K562 (cell line): Measurements from ENCODE around the gene RAMAC. TPM values are rescaled to one million over a fixed set of nuclear protein-coding genes. Genes with fewer than 3 reads are reported as not detected.
A peak's percentile ranks its signal among the peaks of the same experiment; 100 is the strongest.

Source experiments
- ATAC-seq: fragments of 200-7000 bp; cut with Tn5 transposase; 3 replicates; pipeline ENCODE4 v1.9.1; 2020; ENCODE audit warnings: moderate library complexity
- Bru-seq: library from RNA; stranded (reverse); fragments of 400-500 nt; gene quantifications from one replicate; lab custom pipeline; 2021; lab: Mats Ljungman, UMichigan
- BruChase-seq, 2 experiments: library from RNA; stranded (reverse); fragments of 400-500 nt; gene quantifications; one replicate each; lab custom pipeline; 2021; lab: Mats Ljungman, UMichigan
- BruUV-seq: library from RNA; stranded (reverse); fragments of 400-500 nt; replicated peaks from 2 replicates; lab custom pipeline; 2021; lab: Mats Ljungman, UMichigan
- CTCF ChIA-PET: fragments of 300-600 bp; formaldehyde crosslinking; extraction: SDS; loops from one replicate; lab custom pipeline; 2021; ENCODE audit warnings: low intra/inter-chr PET ratio; lab: Yijun Ruan, JAX
- POLR2A ChIA-PET: fragments of 300-600, 350-650 bp; sonication (Branson Sonifier 250); formaldehyde crosslinking; extraction: SDS; loops from one replicate; lab custom pipeline; 2021; ENCODE audit warnings: antibody characterized with exemption, inconsistent platforms; lab: Yijun Ruan, JAX
- DNase-seq, 4 experiments: peaks; one replicate each; pipeline versions ENCODE4 v3.0.0 to v3.0.0-alpha.2; 2011 to 2018; ENCODE audit warnings: low spot score in 3 of 4, mixed read lengths in 3 of 4; ENCODE audit errors: extremely low read depth in 1 of 4
- FAIRE-seq: peaks from 2 replicates; lab custom pipeline; 2011; peaks lifted over from hg19 to GRCh38; lab: Jason Lieb, UNC
- H2AFZ ChIP-seq: 2 replicates; pipeline ENCODE4 v1.6.0; 2011; ENCODE audit warnings: low read depth, low read length, control low read depth, inconsistent platforms
- H3K27ac ChIP-seq: fragments of 200-600 bp; 3 replicates; pipeline ENCODE4 v1.8.0; 2011; ENCODE audit warnings: low read depth, mild to moderate bottlenecking, control low read depth, inconsistent platforms, low read length, moderate library complexity, mixed read lengths; ENCODE audit errors: extremely low read depth
- H3K27me3 ChIP-seq, 2 experiments: fragments of 300-600 bp in 1 of 2; 2 replicates in 1 of 2; 3 replicates in 1 of 2; pipeline versions ENCODE4 v1.6.0 to v1.8.0; 2011; ENCODE audit warnings: inconsistent platforms in 2 of 2, low read length in 2 of 2, mild to moderate bottlenecking in 1 of 2, mixed read lengths in 1 of 2, moderate library complexity in 1 of 2; ENCODE audit not compliant: control insufficient read depth in 2 of 2, insufficient read depth in 2 of 2
- H3K36me3 ChIP-seq: fragments of 300-600 bp; 3 replicates; pipeline ENCODE4 v1.8.0; 2011; ENCODE audit warnings: mild to moderate bottlenecking, low read length, inconsistent platforms; ENCODE audit not compliant: control insufficient read depth, insufficient read depth
- H3K4me1 ChIP-seq, 2 experiments: fragments of 200-600 bp in 1 of 2; replicated peaks in 1 of 2; 2 replicates in 1 of 2; 3 replicates in 1 of 2; pipeline versions ENCODE4 v1.5.1 to v1.8.0; 2011; ENCODE audit warnings: inconsistent platforms in 2 of 2, low read length in 2 of 2, mild to moderate bottlenecking in 1 of 2, mixed read lengths in 1 of 2, moderate library complexity in 1 of 2; ENCODE audit not compliant: control insufficient read depth in 2 of 2, insufficient read depth in 2 of 2
- H3K4me2 ChIP-seq: 2 replicates; pipeline ENCODE4 v1.6.1; 2011; ENCODE audit warnings: low read length, control low read depth, inconsistent platforms, mixed read lengths; ENCODE audit not compliant: insufficient read depth
- H3K4me3 ChIP-seq: fragments of 200-600 bp; sonication (generic), shearing (Covaris generic); 2 replicates; pipeline ENCODE4 v1.5.1; 2016; ENCODE audit warnings: control low read depth, inconsistent platforms
- H3K79me2 ChIP-seq: fragments of 200-600 bp; 3 replicates; pipeline ENCODE4 v1.8.0; 2011; ENCODE audit warnings: low read length, inconsistent platforms; ENCODE audit not compliant: control insufficient read depth, insufficient read depth
- H3K9ac ChIP-seq, 2 experiments: 2 replicates each; pipeline versions ENCODE4 v1.6.0 to v1.6.1; 2011; ENCODE audit warnings: low read depth in 2 of 2, low read length in 2 of 2, control low read depth in 1 of 2, inconsistent platforms in 1 of 2, mild to moderate bottlenecking in 1 of 2, mixed read lengths in 1 of 2; ENCODE audit not compliant: insufficient read depth in 1 of 2
- H3K9me1 ChIP-seq: one replicate; pipeline ENCODE4 v1.6.0; 2011; ENCODE audit warnings: inconsistent platforms, mild to moderate bottlenecking, low read length, moderate library complexity; ENCODE audit not compliant: control insufficient read depth, insufficient read depth
- H3K9me3 ChIP-seq: replicated peaks from 2 replicates; pipeline ENCODE4 v1.5.1; 2011; ENCODE audit warnings: low read depth, low read length, inconsistent platforms; ENCODE audit not compliant: control insufficient read depth, insufficient read depth
- H4K20me1 ChIP-seq: replicated peaks from 2 replicates; pipeline ENCODE4 v1.6.1; 2011; ENCODE audit warnings: low read length, inconsistent platforms, mixed read lengths; ENCODE audit not compliant: control insufficient read depth, insufficient read depth
- ID3 ChIP-seq, 2 experiments: fragments of 250-450 bp in 1 of 2; fragments of 450-650 bp in 1 of 2; sonication (Bioruptor Pico) in 1 of 2; IDR thresholded peaks; 2 replicates each; pipeline versions ENCODE4 v1.6.1 to v1.8.0; 2016 to 2021; ENCODE audit warnings: mild to moderate bottlenecking in 2 of 2, moderate library complexity in 2 of 2, missing compliant biosample characterization in 1 of 2, missing genetic modification characterization in 1 of 2
- NR2C1 ChIP-seq, 2 experiments: fragments of 450-650 bp; IDR thresholded peaks; 2 replicates each; pipeline ENCODE4 v1.6.1; 2017; ENCODE audit warnings: mild to moderate bottlenecking in 2 of 2, antibody characterized with exemption in 1 of 2, inconsistent platforms in 1 of 2, missing compliant biosample characterization in 1 of 2, missing genetic modification characterization in 1 of 2
- POLR2H ChIP-seq: IDR thresholded peaks from 2 replicates; pipeline ENCODE4 v1.6.1; 2016; ENCODE audit warnings: missing genetic modification characterization, low read depth, mild to moderate bottlenecking, control low read depth, missing compliant biosample characterization, moderate library complexity
- TCF3 ChIP-seq: sonication (generic); formaldehyde crosslinking; IDR thresholded peaks from 2 replicates; pipeline ENCODE4 v1.4.0; 2020; ENCODE audit warnings: mild to moderate bottlenecking, missing genetic modification reagents
- ZBTB17 ChIP-seq: fragments of 450-650 bp; formaldehyde crosslinking; IDR thresholded peaks from 2 replicates; pipeline ENCODE4 v1.4.0; 2020; ENCODE audit warnings: mild to moderate bottlenecking
- ZNF140 ChIP-seq: fragments of 250-450 bp; sonication (Bioruptor Pico); IDR thresholded peaks from 2 replicates; pipeline ENCODE4 v1.8.0; 2021; ENCODE audit warnings: moderate library complexity, mild to moderate bottlenecking, inconsistent platforms
- ZZZ3 ChIP-seq: fragments of 450-650 bp; IDR thresholded peaks from 2 replicates; pipeline ENCODE4 v1.6.1; 2016; ENCODE audit warnings: antibody characterized with exemption, mild to moderate bottlenecking, moderate library complexity
- WGBS: fragments of 100-300 bp; shearing (Covaris generic); methylation state at CpG from one replicate; pipeline ENCODE4 v1.1.6; 2016; ENCODE audit warnings: low coverage, mixed read lengths; ENCODE audit not compliant: insufficient coverage; ENCODE audit errors: missing lambda C conversion rate; 5-methylcytosine and 5-hydroxymethylcytosine counted together
- in situ Hi-C: fragments of 300-500 bp; cut with MboI; formaldehyde crosslinking; loops from 4 replicates; pipeline ENCODE4 v1.15.0; 2018; ENCODE audit warnings: inconsistent platforms, mixed read lengths
- intact Hi-C: fragments of 100-400 bp; cut with micrococcal nuclease; formaldehyde crosslinking; loops from 2 replicates; pipeline ENCODE4 v1.14.2; 2022
- long read RNA-seq, 3 experiments: library from polyadenylated mRNA in 2 of 3; library from RNA in 1 of 3; unstranded in 2 of 3; stranded (forward) in 1 of 3; transcript quantifications; one replicate each; pipeline ENCODE4 v2.0.0, GENCODE V29; 2019 to 2022
- polyA minus RNA-seq, 3 experiments: library from RNA; depleted of rRNA, polyadenylated mRNA; stranded (reverse); fragments of >200 nt; gene quantifications; 2 replicates each; pipeline ENCODE4 v1.2.3, GENCODE V29; 2011
- polyA plus RNA-seq, 8 experiments: library from polyadenylated mRNA; depleted of rRNA in 4 of 8; stranded (reverse) in 5 of 8; unstranded in 3 of 8; fragments of >200 nt; fragmentation: Nextera tagmentation in 2 of 8; fragmentation: Illumina TruSeq in 1 of 8; extraction: Ambion mirVana in 2 of 8; extraction: Trizol in 1 of 8; gene quantifications; 2 replicates each; pipeline versions ENCODE4 v1.2.1 to v1.2.3, GENCODE V29; 2011 to 2014; ENCODE audit warnings: inconsistent platforms in 1 of 8, missing spikeins in 1 of 8
- total RNA-seq, 7 experiments: library from RNA; depleted of rRNA in 6 of 7; stranded (reverse); fragments of >200 nt in 6 of 7; fragmentation: Illumina TruSeq in 2 of 7; extraction: Trizol in 2 of 7; gene quantifications; 2 replicates each; pipeline versions ENCODE4 v1.2.1 to v1.2.3, GENCODE V29; 2011 to 2021; ENCODE audit warnings: low replicate concordance in 1 of 7
- TF ChIP-seq, protein P1 (sequence below): fragments of 250-450 bp; sonication (Bioruptor Pico); IDR thresholded peaks from 2 replicates; pipeline ENCODE4 v1.5.0; 2021; ENCODE audit warnings: mild to moderate bottlenecking, moderate library complexity

RAMAC gene
- total RNA-seq (2011; cell fraction: chromatin; rRNA removed; ENCODE audit: low replicate concordance): 2.6 and 5.9 TPM in 2 replicates
- 3.8 and 4.2 TPM in 2 replicates for total RNA-seq (2011; cell fraction: nucleolus; rRNA removed)
- 5.6 and 8.0 TPM in 2 replicates for total RNA-seq (2011; cell fraction: nucleoplasm; rRNA removed)
- 35.8 and 37.8 TPM in 2 replicates for total RNA-seq (2014; rRNA removed)
- total RNA-seq (2014; rRNA removed; fragmentation: Illumina TruSeq; extraction: Trizol): 43.3 and 44.1 TPM in 2 replicates
- total RNA-seq (2015; rRNA removed; fragmentation: Illumina TruSeq; extraction: Trizol): 41.7 and 41.9 TPM in 2 replicates
- total RNA-seq (2021): 26.9 and 28.4 TPM in 2 replicates
- 24.8 and 36.5 TPM in 2 replicates for polyA plus RNA-seq (2011; rRNA removed)
- 11.2 and 18.5 TPM in 2 replicates for polyA plus RNA-seq (2011; cell fraction: cytosol; rRNA removed)
- polyA plus RNA-seq (2011; cell fraction: nucleus; rRNA removed): 6.4 and 8.9 TPM in 2 replicates
- polyA plus RNA-seq (2012): 24.3 and 37.1 TPM in 2 replicates
- polyA plus RNA-seq (2014; fragmentation: Illumina TruSeq; extraction: Trizol): 35.4 and 38.4 TPM in 2 replicates
- 100 to 1,000 TPM; 100 to 108 TPM for polyA plus RNA-seq (2014; fragmentation: Nextera tagmentation; extraction: Ambion mirVana)
- 35.4 and 42.8 TPM in 2 replicates for polyA plus RNA-seq (2014; rRNA removed)
- polyA minus RNA-seq (2011; rRNA and poly(A)+ RNA removed): 24.8 and 30.8 TPM in 2 replicates
- 6.6 and 12.8 TPM in 2 replicates for polyA minus RNA-seq (2011; cell fraction: cytosol; rRNA and poly(A)+ RNA removed)
- polyA minus RNA-seq (2011; cell fraction: nucleus; rRNA and poly(A)+ RNA removed): 1.6 and 3.2 TPM in 2 replicates
- percentile 89 among the genes with signal in this experiment for Bru-seq, nascent RNA
- percentile 91 among the genes with signal in this experiment for BruChase-seq, experiment 1, labeled RNA remaining after a 2-hour chase
- percentile 95 among the genes with signal in this experiment for BruChase-seq, experiment 2, labeled RNA remaining after a 6-hour chase
- long read RNA-seq, experiment 1, transcript RAMAC-201 (4 exons, 1,568 nt): major isoform, 102 of 115 reads
- long read RNA-seq, experiment 1, partial matches to known transcripts: 2 of 115 reads
- long read RNA-seq, experiment 1, other reads (novel, unspliced or antisense): 11 of 115 reads
- long read RNA-seq, experiment 2, transcript RAMAC-201 (4 exons, 1,568 nt): major isoform, 22 of 27 reads
- long read RNA-seq, experiment 2, partial matches to known transcripts: 0 of 27 reads
- long read RNA-seq, experiment 2, other reads (novel, unspliced or antisense): 5 of 27 reads
- long read RNA-seq, experiment 3, transcript RAMAC-201 (4 exons, 1,568 nt): major isoform, 61 of 68 reads
- long read RNA-seq, experiment 3, partial matches to known transcripts: 0 of 68 reads
- long read RNA-seq, experiment 3, other reads (novel, unspliced or antisense): 7 of 68 reads

DNA sequence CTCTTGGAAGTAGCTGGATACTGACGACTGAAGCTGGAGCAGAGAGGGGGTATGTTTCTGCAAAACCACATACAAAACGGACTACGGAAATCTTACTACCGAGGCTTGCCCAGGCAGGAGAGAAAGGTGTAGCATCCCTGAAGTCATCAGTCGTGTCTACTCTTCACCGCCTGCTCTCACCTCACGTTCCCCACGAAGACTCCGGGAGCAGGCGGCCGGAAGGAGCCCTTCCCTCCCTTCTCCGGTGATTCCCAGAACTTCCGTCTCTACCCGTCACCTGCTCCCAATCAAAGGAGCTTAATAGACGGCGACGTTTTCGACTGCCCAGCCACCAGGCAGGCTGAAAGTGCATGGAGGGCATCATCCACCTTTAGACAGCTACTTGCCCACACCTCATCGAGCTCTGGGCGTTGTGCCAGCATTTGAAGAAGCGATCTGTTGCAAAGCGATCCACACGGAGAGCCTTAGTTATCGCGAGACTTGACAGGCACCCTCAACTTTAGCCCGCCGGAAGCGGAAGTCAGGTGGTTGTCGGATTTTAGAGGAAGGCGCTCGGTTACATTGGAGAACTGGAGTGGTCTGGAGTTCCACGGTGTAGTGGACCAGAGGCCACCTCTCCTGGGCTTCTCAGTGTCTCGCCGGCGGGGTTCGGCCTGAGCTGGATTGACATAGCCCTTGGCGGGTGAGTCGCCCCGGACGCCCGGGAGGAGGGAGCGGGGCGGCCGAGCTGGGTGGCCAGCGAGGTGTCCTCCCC lies at the start of gene RAMAC:
TSS of gene RAMAC (plus strand) at position 523 of the 754 bp plus-strand sequence. CDS start 2,809 bp downstream, outside the sequence.
- ATAC-seq (peak; percentile 98), DNase-seq (peak; percentile 87 to 96 (median 89)), FAIRE-seq (peak; percentile 100)
- peaks cover 26% of the 10 kb centered on the region; the same call in 2 of the 3 replicates for H3K36me3 ChIP-seq
- ChIA-PET POLR2A (interaction anchor here (0.6 to 2.1 kb wide), 8 partner anchors 10 to 445 kb away, joined by 3 to 5 read pairs (median 3); partner anchors contain the start of gene RPS17), CTCF (no interaction called here)
- intact Hi-C loops: loop anchor here (1.0 kb wide), 1 partner anchor 137 kb away; no protein-coding TSS in a partner anchor
- peaks cover 0 to 5% of the 10 kb centered on the region in 2 experiments; a peak in 3 of 5 replicates for H3K4me1 ChIP-seq
- H3K4me2 ChIP-seq: peak within 1 kb of the TSS; percentile 99
- in situ Hi-C loops: loop anchor here (10.0 kb wide), 1 partner anchor 131 kb away; no protein-coding TSS in a partner anchor
- H3K4me3 ChIP-seq: peak within 1 kb of the TSS; percentile 77
- H3K27me3 ChIP-seq: no peaks in the 10 kb centered on the region
- H3K9ac ChIP-seq: peak within 1 kb of the TSS; percentile 90 to 95
- H3K27ac ChIP-seq: peak within 1 kb of the TSS; percentile 75
- H3K9me3 ChIP-seq: peaks cover 5% of the 10 kb centered on the region
- TSS peak; percentile 84 for BruUV-seq
- H3K79me2 ChIP-seq: peaks cover 14% of the 10 kb centered on the region
- H2AFZ ChIP-seq: peak within 1 kb of the TSS; percentile 100
- WGBS: 28% methylated on average over 27 of the region's 45 CpGs
- H4K20me1 ChIP-seq: no peaks in the 10 kb centered on the region
- no peaks in the 10 kb centered on the region for H3K9me1 ChIP-seq
- TF ChIP-seq ZZZ3 (no peak), TCF3 (CRISPR knock-in tag) (0 out of 2 replicates have a peak, but pooled peaks have one; percentile 6), ZBTB17 (CRISPR knock-in tag) (no peak), ZNF140 (CRISPR knock-in tag) (no peak), ID3 (CRISPR knock-in tag; IDR thresholded peaks at IDR 0.05) (no peak), ID3 (tag; IDR thresholded peaks at IDR 0.05) (0 out of 2 replicates have a peak, but pooled peaks have one; percentile 49), NR2C1 (IDR thresholded peaks at IDR 0.05) (peak; percentile 95), NR2C1 (tag; IDR thresholded peaks at IDR 0.05) (peak; percentile 96), POLR2H (tag) (peak; percentile 68)
- TF ChIP-seq, protein P1, sequence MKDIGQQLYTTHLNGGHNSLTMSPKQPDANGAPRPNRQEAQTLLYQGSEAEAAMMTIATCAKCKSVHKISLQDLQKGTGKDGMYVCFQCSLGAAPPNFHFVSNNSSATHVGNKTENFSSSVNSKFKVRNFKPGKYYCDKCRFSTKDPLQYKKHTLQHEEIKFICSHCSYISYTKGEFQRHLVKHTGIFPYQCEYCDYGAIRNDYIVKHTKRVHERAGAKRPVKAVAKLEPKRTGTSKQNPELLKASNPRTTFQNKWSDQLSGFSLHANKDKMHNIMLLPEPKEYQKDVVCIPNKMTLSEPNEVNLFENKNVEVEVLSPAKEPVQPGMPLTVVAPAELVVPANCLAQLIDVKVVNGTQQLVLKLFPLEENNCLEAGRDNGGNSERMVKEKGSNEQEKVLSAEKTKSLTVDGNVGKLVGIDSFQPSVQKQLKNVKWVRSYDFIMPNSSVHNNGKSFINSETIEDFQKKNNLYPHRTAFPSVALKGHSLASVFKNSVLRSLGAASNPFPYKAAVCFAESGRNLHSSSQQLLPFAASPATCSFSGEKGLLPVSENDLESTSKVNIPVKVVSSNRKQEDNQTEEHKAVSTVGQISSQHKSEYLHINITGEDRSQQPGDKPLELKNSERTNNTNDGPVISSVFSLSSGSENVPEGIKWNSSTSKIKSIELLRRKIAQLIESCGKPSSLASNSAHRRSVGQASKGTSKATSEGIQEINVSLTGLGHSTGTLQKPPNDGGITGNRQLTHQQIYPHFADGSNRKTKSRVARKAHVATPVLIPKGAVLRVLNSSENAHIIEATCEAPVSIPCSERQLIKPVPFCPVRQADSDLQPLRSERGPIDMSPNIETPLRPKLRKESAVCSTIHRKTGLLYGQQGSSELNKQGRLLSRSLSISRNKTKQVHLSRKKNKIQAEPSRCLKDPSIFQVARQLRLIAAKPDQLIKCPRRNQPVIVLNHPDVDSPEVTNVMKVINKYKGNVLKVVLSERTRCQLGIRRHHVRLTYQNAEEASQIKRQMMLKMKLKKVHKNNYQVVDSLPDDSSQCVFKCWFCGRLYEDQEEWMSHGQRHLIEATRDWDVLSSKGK (CRISPR knock-in tag): no peak
